ENCODE results near the gene USF1. TPM values are rescaled to one million over a fixed set of nuclear protein-coding genes. Genes with fewer than 3 reads are reported as not detected.

Gene USF1
- total RNA-seq, result 10 to 100 TPM; 44.8 to 87.5 (median 61.4) TPM

GRCh38 chr1:161045736-161046604 is at the start of gene USF1:
TSS of gene USF1 (minus strand) at chr1:161045977. CDS start at chr1:161043275, 2,702 bp downstream.
- DNase-seq (ENCODE audit: low spot score) (peak; percentile 78), ATAC-seq (ENCODE audit: low FRiP score) (peak; percentile 97)
- TF ChIP-seq CTCF (IDR thresholded peaks at IDR 0.05), result no peak

GRCh38 chr1:161095230-161095629 is 49.5 kb upstream of the USF1 start:
- DNase-seq (ENCODE audit: low spot score) (no peak), ATAC-seq (ENCODE audit: low FRiP score) (no peak)
- no peak for TF ChIP-seq CTCF (IDR thresholded peaks at IDR 0.05)

GRCh38 chr1:161094481-161094880 is 48.7 kb upstream of the USF1 start:
- no peak for ATAC-seq (ENCODE audit: low FRiP score)
- no peak for TF ChIP-seq CTCF (IDR thresholded peaks at IDR 0.05)
- DNase-seq (ENCODE audit: low spot score), result no peak

GRCh38 chr1:161092621-161093028 is 46.8 kb upstream of the USF1 start:
- ATAC-seq (ENCODE audit: low FRiP score), result no peak
- no peak for DNase-seq (ENCODE audit: low spot score)
- TF ChIP-seq CTCF (IDR thresholded peaks at IDR 0.05), result no peak

GRCh38 chr1:161091796-161092507 is 46.2 kb upstream of the USF1 start:
- DNase-seq (ENCODE audit: low spot score), result no peak
- no peak for TF ChIP-seq CTCF (IDR thresholded peaks at IDR 0.05)
- no peak for ATAC-seq (ENCODE audit: low FRiP score)

- TF ChIP-seq CTCF (IDR thresholded peaks at IDR 0.05), result no peak
- ATAC-seq (ENCODE audit: low FRiP score) (no peak), DNase-seq (ENCODE audit: low spot score) (no peak)
Observed at GRCh38 chr1:161091093-161091492, 45.3 kb upstream of the USF1 start.
